Thoracic aorta (tissue), 2 donors: ENCODE data around the gene CGB8. TPM values are rescaled to one million over a fixed set of nuclear protein-coding genes. Genes with fewer than 3 reads are reported as not detected.
A peak's percentile ranks its signal among the peaks of the same experiment; 100 is the strongest.
"Not testable (repeated sequence)": the region's sequence is repeated elsewhere in the genome, so short reads cannot be mapped to it uniquely, and the experiment has no call there.

Experiments
- ATAC-seq: fragments of 150-250 bp; one replicate; pipeline ENCODE4 v1.8.0; 2017; ENCODE audit warnings: low read depth; ENCODE audit not compliant: insufficient number of reproducible peaks, low FRiP score
- DNase-seq: peaks from one replicate; pipeline ENCODE4 v3.0.0-alpha.2; 2020; ENCODE audit warnings: low spot score
- H3K27ac ChIP-seq, 2 donors: fragments of 200-600 bp; sonication (generic); 1 replicate in 1 of 2; 2 replicates in 1 of 2; pipeline ENCODE4 v1.5.1; 2016; ENCODE audit warnings: mild to moderate bottlenecking in 2 of 2, moderate library complexity in 2 of 2
- H3K27me3 ChIP-seq: fragments of 200-600 bp; sonication (generic); replicated peaks from 2 replicates; pipeline ENCODE4 v1.6.0; 2016; ENCODE audit warnings: mild to moderate bottlenecking; ENCODE audit not compliant: insufficient read depth
- H3K36me3 ChIP-seq: fragments of 200-600 bp; sonication (generic); one replicate; pipeline ENCODE4 v1.5.1; 2016
- H3K4me1 ChIP-seq, 2 donors: fragments of 200-600 bp; sonication (generic); 1 replicate in 1 of 2; 2 replicates in 1 of 2; pipeline versions ENCODE4 v1.5.1 to v1.6.0; 2016; ENCODE audit warnings: low read depth in 2 of 2, mild to moderate bottlenecking in 1 of 2; ENCODE audit not compliant: control insufficient read depth in 1 of 2
- H3K4me3 ChIP-seq: fragments of 200-600 bp; sonication (generic); 2 replicates; pipeline ENCODE4 v1.5.1; 2016; ENCODE audit warnings: mild to moderate bottlenecking
- H3K9me3 ChIP-seq: fragments of 200-600 bp; sonication (generic); 2 replicates; pipeline ENCODE4 v1.5.1; 2016
- CTCF ChIP-seq: fragments of 200-600 bp; sonication (generic); IDR thresholded peaks from one replicate; pipeline ENCODE4 v1.5.1; 2019; ENCODE audit warnings: antibody characterized with exemption
- total RNA-seq, 2 donors: library from RNA; depleted of rRNA; stranded (reverse); fragments of >200 nt; gene quantifications; one replicate each; pipeline versions ENCODE4 v1.1.0 to v1.2.3, GENCODE V29; 2016

Gene CGB8
- total RNA-seq, 2 donors from 2014 or later: not detected

DNA sequence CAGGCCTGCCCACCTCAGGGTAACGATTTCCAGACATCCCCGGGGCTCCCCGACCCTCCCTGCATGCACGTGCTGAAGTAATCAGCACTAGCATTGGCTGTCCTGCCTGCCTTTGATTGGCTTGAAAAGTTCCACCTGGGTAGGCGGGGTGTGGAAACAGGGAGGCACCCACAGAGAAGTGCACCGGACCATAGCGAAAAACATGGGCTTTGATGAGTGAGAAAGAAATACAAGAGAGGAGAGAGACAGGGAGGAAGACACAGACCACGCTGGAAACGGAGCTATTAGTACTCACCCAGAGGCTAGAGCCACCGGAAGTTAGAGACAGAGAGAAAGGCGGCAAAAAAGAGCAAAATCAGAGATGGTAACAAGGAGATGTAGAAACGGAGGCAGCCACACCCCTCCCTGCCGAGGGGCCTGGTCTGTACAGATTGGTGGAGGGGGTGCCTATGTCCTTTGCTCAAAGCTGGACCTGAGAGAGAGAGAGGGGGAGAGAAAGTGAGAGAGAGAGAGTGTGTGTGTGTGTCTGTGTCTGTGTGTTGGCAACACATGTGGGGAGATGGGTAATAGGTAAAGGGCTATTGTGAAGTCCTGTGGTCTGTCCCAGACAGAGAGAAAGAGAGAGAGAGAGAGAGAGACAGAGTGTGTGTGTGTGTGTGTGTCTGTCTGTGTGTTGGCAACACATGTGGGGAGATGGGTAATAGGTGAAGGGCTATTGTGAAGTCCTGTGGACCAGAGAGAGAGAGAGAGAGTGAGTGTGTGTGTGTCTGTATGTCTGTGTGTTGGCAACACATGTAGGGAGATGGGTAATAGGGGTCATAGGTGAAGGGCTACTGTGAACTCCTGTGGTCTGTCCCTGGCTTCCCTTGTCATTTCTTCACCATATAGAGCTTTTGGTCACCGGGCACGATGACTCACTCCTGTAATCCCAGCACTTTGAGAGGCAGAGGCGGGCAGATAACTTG, 27.7 kb downstream of the CGB8 start:
- ATAC-seq: no peak
- no peak overlapping the region for H3K27ac ChIP-seq
- H3K36me3 ChIP-seq: no peaks in the 10 kb centered on the region
- DNase-seq: no peak
- TF ChIP-seq CTCF: no peak
- no peaks in the 10 kb centered on the region for H3K9me3 ChIP-seq
- peaks cover 15 to 24% of the 10 kb centered on the region in 2 donors for H3K4me1 ChIP-seq
- H3K4me3 ChIP-seq: no peak overlapping the region
- no peaks in the 10 kb centered on the region for H3K27me3 ChIP-seq

- H3K27ac ChIP-seq: no peak overlapping the region
- no peak for DNase-seq
- no peak for ATAC-seq
- H3K4me3 ChIP-seq: no peak overlapping the region
- H3K4me1 ChIP-seq: peaks cover 15 to 24% of the 10 kb centered on the region in 2 donors
- H3K36me3 ChIP-seq: peaks cover 2% of the 10 kb centered on the region
- H3K27me3 ChIP-seq: no peaks in the 10 kb centered on the region
- TF ChIP-seq CTCF: no peak
- no peaks in the 10 kb centered on the region for H3K9me3 ChIP-seq
These were observed 28.6 kb downstream of the CGB8 start for GRCh38 chr19:49020342-49020741.

DNA sequence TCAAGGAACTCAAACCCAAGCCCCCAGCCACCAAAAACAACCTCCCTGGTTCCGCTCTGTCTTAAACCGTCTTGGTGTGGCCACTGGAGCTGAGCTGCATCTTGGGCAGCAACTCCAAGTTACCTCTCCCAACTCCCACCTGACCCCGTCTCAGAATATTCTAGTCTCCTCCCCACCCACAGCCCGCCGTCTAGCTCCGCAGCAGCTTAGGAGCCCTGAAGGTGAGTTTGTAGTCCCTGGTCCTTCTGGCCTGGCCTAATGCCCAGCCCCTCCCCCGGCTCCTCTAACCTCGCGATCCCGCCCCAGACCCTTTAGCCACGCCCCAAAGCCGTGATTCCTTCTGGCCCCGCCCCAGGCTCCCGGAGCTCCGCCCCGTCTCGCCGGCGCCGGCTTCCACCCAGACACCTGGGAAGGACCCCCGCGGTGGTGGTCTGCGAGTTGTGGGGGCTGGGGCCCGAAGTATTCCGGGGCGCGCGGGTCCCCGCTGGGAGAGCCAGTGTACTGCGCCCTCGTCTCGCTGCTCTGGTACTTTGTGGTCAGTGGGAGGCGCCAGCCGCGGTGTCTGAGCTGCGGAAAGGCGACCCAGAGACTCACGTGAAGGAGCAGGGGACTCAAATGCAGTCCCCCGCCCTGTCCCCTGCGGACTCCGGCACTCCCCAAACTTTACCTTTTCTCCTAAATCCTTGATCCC, 29.5 kb downstream of the CGB8 start:
- ATAC-seq (no peak), DNase-seq (no peak)
- Histone ChIP-seq H3K27me3 (no peaks in the 10 kb centered on the region), H3K9me3 (no peaks in the 10 kb centered on the region), H3K27ac (no peak overlapping the region), H3K4me1 (peaks cover 15 to 24% of the 10 kb centered on the region in 2 donors), H3K4me3 (peak overlapping the region; percentile 73), H3K36me3 (peaks cover 5% of the 10 kb centered on the region)
- no peak for TF ChIP-seq CTCF

- Histone ChIP-seq H3K4me1 (peaks cover 15 to 24% of the 10 kb centered on the region in 2 donors), H3K4me3 (peak overlapping the region; percentile 73)
- ATAC-seq, H3K36me3 ChIP-seq, DNase-seq, H3K27me3 ChIP-seq, H3K9me3 ChIP-seq, H3K27ac ChIP-seq: not testable (repeated sequence)
These were observed 30.3 kb downstream of the CGB8 start for GRCh38 chr19:49018388-49019241.

DNA sequence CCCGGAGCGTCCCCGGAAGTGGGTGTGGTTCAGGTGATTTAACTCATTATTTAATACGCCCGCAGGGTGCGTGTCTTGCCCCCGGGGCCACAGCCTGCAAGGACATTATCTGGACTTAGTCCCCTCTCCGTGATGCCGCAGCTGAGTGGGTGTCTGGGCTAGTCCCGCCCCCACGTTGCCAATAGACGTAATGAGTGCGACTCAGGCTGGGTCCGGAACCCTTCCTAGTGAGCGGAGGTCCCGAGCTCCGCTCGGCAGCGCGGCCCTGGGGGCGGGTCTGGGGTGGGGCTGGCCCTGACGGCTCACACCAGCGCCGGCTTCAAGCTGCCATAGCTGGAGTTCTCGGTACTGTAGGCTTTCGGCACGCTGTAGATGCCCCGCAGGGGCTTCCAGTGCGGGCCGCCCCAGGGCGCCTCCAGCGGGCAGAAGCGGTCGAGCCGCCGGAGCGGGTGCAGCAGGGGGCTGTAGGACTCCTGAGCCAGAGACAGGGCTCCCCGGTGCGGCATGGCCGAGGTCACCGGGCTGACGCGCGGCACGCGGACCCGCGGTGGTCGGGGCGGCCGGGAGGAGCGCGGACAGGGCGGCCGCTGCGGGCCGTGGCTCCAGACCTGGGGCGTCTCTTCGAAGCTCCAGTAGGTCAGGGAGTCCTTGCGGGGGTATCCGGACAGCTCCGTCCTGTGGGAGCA, 31.1 kb downstream of the CGB8 start:
- Histone ChIP-seq H3K4me1 (peaks cover 15 to 24% of the 10 kb centered on the region in 2 donors), H3K36me3 (peaks cover 5% of the 10 kb centered on the region), H3K27ac (no peak overlapping the region), H3K27me3 (no peaks in the 10 kb centered on the region), H3K9me3 (no peaks in the 10 kb centered on the region), H3K4me3 (peak overlapping the region; percentile 73)
- no peak for DNase-seq
- no peak for ATAC-seq
- TF ChIP-seq CTCF: peak; percentile 54
